HL-60 (cell line): ENCODE results near the gene SLC30A1.

Source experiments
- POLR2AphosphoS5 ChIP-seq: IDR thresholded peaks from 2 replicates; pipeline ENCODE4 v1.6.1; 2012; ENCODE audit warnings: low read depth
- TF ChIP-seq, protein P1 (sequence below): IDR thresholded peaks from one replicate; pipeline ENCODE4 v1.5.1; 2011; ENCODE audit warnings: low read length, control low read depth, inconsistent platforms; ENCODE audit not compliant: insufficient read depth
- TF ChIP-seq, protein P2 (sequence below): IDR thresholded peaks from 2 replicates; pipeline ENCODE4 v1.6.1; 2012; ENCODE audit warnings: low read depth; ENCODE audit not compliant: insufficient replicate concordance

DNA sequence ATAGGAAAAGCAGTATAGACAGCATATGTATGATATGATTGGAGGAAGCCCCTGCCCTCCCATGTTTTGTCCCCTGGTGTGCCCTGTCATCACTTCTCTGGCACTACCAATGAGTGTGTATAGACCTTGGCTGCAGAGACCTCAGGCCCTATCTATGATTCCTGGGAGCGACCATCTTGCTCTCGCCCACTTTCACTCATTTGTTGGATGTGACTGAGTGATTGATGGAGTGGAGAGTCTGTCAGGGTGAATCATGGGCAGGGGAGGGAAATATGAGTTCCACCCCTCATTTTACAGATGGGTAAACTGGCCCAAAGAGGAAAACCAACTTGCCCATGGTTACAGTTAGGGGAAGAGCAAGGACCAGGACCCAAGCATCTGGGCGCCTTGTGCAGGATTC is 14.9 kb downstream of the SLC30A1 start:
- TF ChIP-seq POLR2AphosphoS5: no peak
- TF ChIP-seq, protein P1, sequence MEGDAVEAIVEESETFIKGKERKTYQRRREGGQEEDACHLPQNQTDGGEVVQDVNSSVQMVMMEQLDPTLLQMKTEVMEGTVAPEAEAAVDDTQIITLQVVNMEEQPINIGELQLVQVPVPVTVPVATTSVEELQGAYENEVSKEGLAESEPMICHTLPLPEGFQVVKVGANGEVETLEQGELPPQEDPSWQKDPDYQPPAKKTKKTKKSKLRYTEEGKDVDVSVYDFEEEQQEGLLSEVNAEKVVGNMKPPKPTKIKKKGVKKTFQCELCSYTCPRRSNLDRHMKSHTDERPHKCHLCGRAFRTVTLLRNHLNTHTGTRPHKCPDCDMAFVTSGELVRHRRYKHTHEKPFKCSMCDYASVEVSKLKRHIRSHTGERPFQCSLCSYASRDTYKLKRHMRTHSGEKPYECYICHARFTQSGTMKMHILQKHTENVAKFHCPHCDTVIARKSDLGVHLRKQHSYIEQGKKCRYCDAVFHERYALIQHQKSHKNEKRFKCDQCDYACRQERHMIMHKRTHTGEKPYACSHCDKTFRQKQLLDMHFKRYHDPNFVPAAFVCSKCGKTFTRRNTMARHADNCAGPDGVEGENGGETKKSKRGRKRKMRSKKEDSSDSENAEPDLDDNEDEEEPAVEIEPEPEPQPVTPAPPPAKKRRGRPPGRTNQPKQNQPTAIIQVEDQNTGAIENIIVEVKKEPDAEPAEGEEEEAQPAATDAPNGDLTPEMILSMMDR: no peak
- TF ChIP-seq, protein P2, sequence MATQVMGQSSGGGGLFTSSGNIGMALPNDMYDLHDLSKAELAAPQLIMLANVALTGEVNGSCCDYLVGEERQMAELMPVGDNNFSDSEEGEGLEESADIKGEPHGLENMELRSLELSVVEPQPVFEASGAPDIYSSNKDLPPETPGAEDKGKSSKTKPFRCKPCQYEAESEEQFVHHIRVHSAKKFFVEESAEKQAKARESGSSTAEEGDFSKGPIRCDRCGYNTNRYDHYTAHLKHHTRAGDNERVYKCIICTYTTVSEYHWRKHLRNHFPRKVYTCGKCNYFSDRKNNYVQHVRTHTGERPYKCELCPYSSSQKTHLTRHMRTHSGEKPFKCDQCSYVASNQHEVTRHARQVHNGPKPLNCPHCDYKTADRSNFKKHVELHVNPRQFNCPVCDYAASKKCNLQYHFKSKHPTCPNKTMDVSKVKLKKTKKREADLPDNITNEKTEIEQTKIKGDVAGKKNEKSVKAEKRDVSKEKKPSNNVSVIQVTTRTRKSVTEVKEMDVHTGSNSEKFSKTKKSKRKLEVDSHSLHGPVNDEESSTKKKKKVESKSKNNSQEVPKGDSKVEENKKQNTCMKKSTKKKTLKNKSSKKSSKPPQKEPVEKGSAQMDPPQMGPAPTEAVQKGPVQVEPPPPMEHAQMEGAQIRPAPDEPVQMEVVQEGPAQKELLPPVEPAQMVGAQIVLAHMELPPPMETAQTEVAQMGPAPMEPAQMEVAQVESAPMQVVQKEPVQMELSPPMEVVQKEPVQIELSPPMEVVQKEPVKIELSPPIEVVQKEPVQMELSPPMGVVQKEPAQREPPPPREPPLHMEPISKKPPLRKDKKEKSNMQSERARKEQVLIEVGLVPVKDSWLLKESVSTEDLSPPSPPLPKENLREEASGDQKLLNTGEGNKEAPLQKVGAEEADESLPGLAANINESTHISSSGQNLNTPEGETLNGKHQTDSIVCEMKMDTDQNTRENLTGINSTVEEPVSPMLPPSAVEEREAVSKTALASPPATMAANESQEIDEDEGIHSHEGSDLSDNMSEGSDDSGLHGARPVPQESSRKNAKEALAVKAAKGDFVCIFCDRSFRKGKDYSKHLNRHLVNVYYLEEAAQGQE: no peak
